GM08714 (cell line): Measurements from ENCODE around the gene LPGAT1.

Experiments
- H3K4me3 ChIP-seq: fragments of 200-500 bp; sonication (Bioruptor generic); 2 replicates; pipeline ENCODE4 v1.5.1; 2014; ENCODE audit warnings: mild to moderate bottlenecking, low read length, inconsistent platforms
- ZNF274 ChIP-seq: IDR thresholded peaks from 2 replicates; pipeline ENCODE4 v1.6.1; 2012; ENCODE audit warnings: mild to moderate bottlenecking, low read depth, low read length

The LPGAT1 gene

GRCh38 chr1:211811848-211812247 lies 18.7 kb downstream of the LPGAT1 start:
- no peak for TF ChIP-seq ZNF274
- no peak overlapping the region for H3K4me3 ChIP-seq

GRCh38 chr1:211811126-211811525 lies 19.4 kb downstream of the LPGAT1 start:
- TF ChIP-seq ZNF274, result no peak
- H3K4me3 ChIP-seq, result no peak overlapping the region

- no peak for TF ChIP-seq ZNF274
- no peak overlapping the region for H3K4me3 ChIP-seq
Measured at GRCh38 chr1:211808475-211808874, 22.1 kb downstream of the LPGAT1 start.

- no peak overlapping the region for H3K4me3 ChIP-seq
- TF ChIP-seq ZNF274, result no peak
Measured at GRCh38 chr1:211804915-211805314, 25.6 kb downstream of the LPGAT1 start.

- H3K4me3 ChIP-seq, result no peak overlapping the region
- TF ChIP-seq ZNF274, result no peak
Measured at GRCh38 chr1:211800925-211801607, 29.5 kb downstream of the LPGAT1 start.

GRCh38 chr1:211797994-211798393 lies 32.6 kb downstream of the LPGAT1 start:
- no peak overlapping the region for H3K4me3 ChIP-seq
- TF ChIP-seq ZNF274, result no peak

- TF ChIP-seq ZNF274, result no peak
- no peak overlapping the region for H3K4me3 ChIP-seq
Measured at GRCh38 chr1:211791979-211792378, 38.6 kb downstream of the LPGAT1 start.

- TF ChIP-seq ZNF274, result no peak
- no peak overlapping the region for H3K4me3 ChIP-seq
Measured at GRCh38 chr1:211789641-211790464, 40.7 kb downstream of the LPGAT1 start.

- no peak for TF ChIP-seq ZNF274
- no peak overlapping the region for H3K4me3 ChIP-seq
Measured at GRCh38 chr1:211788626-211789025, 41.9 kb downstream of the LPGAT1 start.

- TF ChIP-seq ZNF274, result no peak
- H3K4me3 ChIP-seq, result no peak overlapping the region
Measured at GRCh38 chr1:211783897-211784296, 46.7 kb downstream of the LPGAT1 start.

GRCh38 chr1:211783266-211783665 lies 47.3 kb downstream of the LPGAT1 start:
- no peak overlapping the region for H3K4me3 ChIP-seq
- TF ChIP-seq ZNF274, result no peak

- no peak overlapping the region for H3K4me3 ChIP-seq
- TF ChIP-seq ZNF274, result no peak
Measured at GRCh38 chr1:211781260-211781659, 49.3 kb downstream of the LPGAT1 start.

GRCh38 chr1:211775170-211775569 lies 55.4 kb downstream of the LPGAT1 start:
- H3K4me3 ChIP-seq, result no peak overlapping the region

GRCh38 chr1:211764701-211765100 lies 65.9 kb downstream of the LPGAT1 start:
- TF ChIP-seq ZNF274, result no peak
- no peak overlapping the region for H3K4me3 ChIP-seq

More at GRCh38 chr1:211775170-211775569, 55.4 kb downstream of the LPGAT1 start:
- TF ChIP-seq ZNF274, result no peak

GRCh38 chr1:211762206-211762605 lies 68.4 kb downstream of the LPGAT1 start:
- H3K4me3 ChIP-seq, result no peak overlapping the region
- no peak for TF ChIP-seq ZNF274
